ENCODE data around the gene PGBD5. TPM values are rescaled to one million over a fixed set of nuclear protein-coding genes. Genes with fewer than 3 reads are reported as not detected.

The PGBD5 gene, protein sequence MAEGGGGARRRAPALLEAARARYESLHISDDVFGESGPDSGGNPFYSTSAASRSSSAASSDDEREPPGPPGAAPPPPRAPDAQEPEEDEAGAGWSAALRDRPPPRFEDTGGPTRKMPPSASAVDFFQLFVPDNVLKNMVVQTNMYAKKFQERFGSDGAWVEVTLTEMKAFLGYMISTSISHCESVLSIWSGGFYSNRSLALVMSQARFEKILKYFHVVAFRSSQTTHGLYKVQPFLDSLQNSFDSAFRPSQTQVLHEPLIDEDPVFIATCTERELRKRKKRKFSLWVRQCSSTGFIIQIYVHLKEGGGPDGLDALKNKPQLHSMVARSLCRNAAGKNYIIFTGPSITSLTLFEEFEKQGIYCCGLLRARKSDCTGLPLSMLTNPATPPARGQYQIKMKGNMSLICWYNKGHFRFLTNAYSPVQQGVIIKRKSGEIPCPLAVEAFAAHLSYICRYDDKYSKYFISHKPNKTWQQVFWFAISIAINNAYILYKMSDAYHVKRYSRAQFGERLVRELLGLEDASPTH
- total RNA-seq = 0.86 TPM in 1 of 2 replicates, not detected in the other

DNA sequence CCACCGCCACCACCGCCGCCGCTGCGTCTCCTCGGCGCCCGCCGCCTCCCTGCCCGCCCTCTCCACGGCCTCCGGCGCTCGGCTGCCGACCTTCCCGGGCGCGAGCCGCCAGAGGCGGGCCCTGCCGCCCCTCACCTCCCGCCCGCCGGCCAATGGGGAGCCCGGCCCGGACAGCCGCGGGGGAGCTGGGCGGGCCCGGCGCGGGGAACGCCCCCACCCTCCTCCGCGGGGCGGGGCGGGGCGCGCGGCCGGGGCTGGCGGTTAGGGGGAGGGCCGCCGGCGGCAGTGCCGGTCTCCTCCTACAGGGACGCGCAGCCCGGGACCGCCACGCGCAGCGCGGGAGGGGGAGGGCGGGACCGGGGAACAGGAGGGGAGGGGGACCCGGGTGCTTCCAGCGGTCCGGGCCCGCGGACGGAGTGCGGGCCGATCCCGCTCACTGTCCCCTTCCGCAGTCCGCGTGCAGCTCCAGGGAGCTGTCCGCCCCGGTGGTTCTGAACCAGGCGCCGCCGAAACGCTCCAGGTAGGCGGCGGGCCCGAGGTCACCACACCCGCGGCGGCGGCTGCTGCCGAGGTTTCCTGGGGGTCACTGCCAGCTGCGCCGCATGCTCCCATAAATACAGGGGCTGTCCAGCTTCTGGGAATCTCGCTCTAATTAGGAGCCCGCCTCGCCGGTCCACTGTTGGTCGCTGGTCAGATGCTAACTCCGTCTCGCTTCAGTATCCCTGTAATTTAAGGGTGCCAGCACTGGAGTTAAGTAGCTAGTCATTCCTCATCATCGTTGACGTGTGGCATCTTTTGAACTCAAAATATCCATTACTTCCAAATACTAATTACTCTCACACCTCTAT is at the start of gene PGBD5:
PGBD5 (minus strand) TSS at position 87 of the 848 bp plus-strand sequence. CDS start 404 bp downstream, outside the sequence.

Other genes starting within 250 kb of the PGBD5 start
- 15.9 and 17.7 TPM in 2 replicates for gene COG2, start 216.1 kb upstream of the PGBD5 start, total RNA-seq